Measurements from ENCODE around the gene SYF2.

Gene SYF2

GRCh38 chr1:25216123-25216522 is 16.2 kb downstream of the SYF2 start:
- H3K36me3 ChIP-seq: peaks cover 22% of the 10 kb centered on the region
- H3K4me1 ChIP-seq (ENCODE audit: control insufficient read depth in 1 of 2, insufficient read depth in 1 of 2, low read depth in 1 of 2, low read length in 1 of 2): no peaks in the 10 kb centered on the region
- no peaks in the 10 kb centered on the region for H3K9me3 ChIP-seq
- H3K4me3 ChIP-seq (ENCODE audit: low read depth in 1 of 2, low read length in 1 of 2): no peak overlapping the region
- no peak for TF ChIP-seq CTCF (IDR thresholded peaks at IDR 0.05)
- H3K27me3 ChIP-seq: no peaks in the 10 kb centered on the region
- no peak overlapping the region for H3K27ac ChIP-seq

GRCh38 chr1:25212725-25213124 is 19.6 kb downstream of the SYF2 start:
- Histone ChIP-seq H3K9me3 (no peaks in the 10 kb centered on the region), H3K4me3 (ENCODE audit: low read depth in 1 of 2, low read length in 1 of 2) (no peak overlapping the region), H3K4me1 (ENCODE audit: control insufficient read depth in 1 of 2, insufficient read depth in 1 of 2, low read depth in 1 of 2, low read length in 1 of 2) (no peaks in the 10 kb centered on the region), H3K27ac (no peak overlapping the region), H3K36me3 (no peaks in the 10 kb centered on the region), H3K27me3 (no peaks in the 10 kb centered on the region)
- TF ChIP-seq CTCF (IDR thresholded peaks at IDR 0.05): no peak

GRCh38 chr1:25210728-25211127 is 21.6 kb downstream of the SYF2 start:
- Histone ChIP-seq H3K4me3 (ENCODE audit: low read depth in 1 of 2, low read length in 1 of 2) (no peak overlapping the region), H3K27ac (no peak overlapping the region), H3K27me3 (no peaks in the 10 kb centered on the region), H3K36me3 (no peaks in the 10 kb centered on the region), H3K9me3 (no peaks in the 10 kb centered on the region), H3K4me1 (ENCODE audit: control insufficient read depth in 1 of 2, insufficient read depth in 1 of 2, low read depth in 1 of 2, low read length in 1 of 2) (no peaks in the 10 kb centered on the region)
- no peak for TF ChIP-seq CTCF (IDR thresholded peaks at IDR 0.05)

- no peaks in the 10 kb centered on the region for H3K27me3 ChIP-seq
- TF ChIP-seq CTCF (IDR thresholded peaks at IDR 0.05): no peak
- no peak overlapping the region for H3K4me3 ChIP-seq (ENCODE audit: low read depth in 1 of 2, low read length in 1 of 2)
- no peak overlapping the region for H3K27ac ChIP-seq
- no peaks in the 10 kb centered on the region for H3K9me3 ChIP-seq
- no peaks in the 10 kb centered on the region for H3K4me1 ChIP-seq (ENCODE audit: control insufficient read depth in 1 of 2, insufficient read depth in 1 of 2, low read depth in 1 of 2, low read length in 1 of 2)
- H3K36me3 ChIP-seq: no peaks in the 10 kb centered on the region
These were observed 22.8 kb downstream of the SYF2 start for GRCh38 chr1:25209516-25209915.

GRCh38 chr1:25208561-25209222 is 23.6 kb downstream of the SYF2 start:
- no peaks in the 10 kb centered on the region for H3K27me3 ChIP-seq
- no peak overlapping the region for H3K4me3 ChIP-seq (ENCODE audit: low read depth in 1 of 2, low read length in 1 of 2)
- H3K36me3 ChIP-seq: no peaks in the 10 kb centered on the region
- H3K4me1 ChIP-seq (ENCODE audit: control insufficient read depth in 1 of 2, insufficient read depth in 1 of 2, low read depth in 1 of 2, low read length in 1 of 2): no peaks in the 10 kb centered on the region
- no peak overlapping the region for H3K27ac ChIP-seq
- no peak for TF ChIP-seq CTCF (IDR thresholded peaks at IDR 0.05)
- no peaks in the 10 kb centered on the region for H3K9me3 ChIP-seq

Measured in neutrophil (primary cell).